ENCODE data around the gene APBA2.

DNA sequence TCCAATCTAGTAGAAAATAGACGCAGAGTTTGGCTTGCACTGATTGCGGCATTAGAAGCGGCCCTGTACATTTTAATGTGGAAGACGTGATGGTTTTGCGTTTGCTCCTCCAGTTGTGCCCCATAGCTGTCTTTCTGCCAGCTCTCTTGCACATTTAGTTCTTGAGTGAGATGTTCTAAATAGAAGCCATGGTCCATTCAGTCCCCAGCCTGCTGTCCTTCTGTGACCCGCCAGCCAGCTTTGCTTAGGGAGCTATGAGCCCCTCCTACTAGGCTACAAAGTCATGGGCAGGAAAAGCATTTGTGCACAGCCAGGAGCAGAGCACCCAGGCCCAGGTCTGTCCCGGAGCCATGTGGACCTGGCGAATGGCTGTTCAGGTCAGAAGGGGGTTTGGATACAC, 50.3 kb downstream of the APBA2 start:
- TF ChIP-seq GATA2 (IDR thresholded peaks at IDR 0.05; ENCODE audit: low read depth, low read length) (no peak), GATA3 (IDR thresholded peaks at IDR 0.05; ENCODE audit: low read depth, low read length) (no peak)

Data from SH-SY5Y (cell line).